Esophagus muscularis mucosa (tissue), 4 donors: ENCODE measurements around the gene DESI1. TPM values are rescaled to one million over a fixed set of nuclear protein-coding genes. Genes with fewer than 3 reads are reported as not detected.
"Not testable (repeated sequence)": the region's sequence is repeated elsewhere in the genome, so short reads cannot be mapped to it uniquely, and the experiment has no call there.

ENCODE experiments used
- DNase-seq: peaks from one replicate; pipeline ENCODE4 v3.0.0-alpha.2; 2017; ENCODE audit errors: extremely low spot score
- H3K27ac ChIP-seq, 4 donors: fragments of 200-600 bp; sonication (generic); replicated peaks in 1 of 4; 1 replicate in 3 of 4; 2 replicates in 1 of 4; pipeline ENCODE4 v1.5.1; 2016 to 2019; ENCODE audit warnings: mild to moderate bottlenecking in 1 of 4
- H3K27me3 ChIP-seq, 4 donors: fragments of 200-600 bp; sonication (generic); one replicate each; pipeline versions ENCODE4 v1.5.1 to v1.6.0; 2016 to 2019
- H3K36me3 ChIP-seq, 4 donors: fragments of 200-600 bp; sonication (generic); one replicate each; pipeline ENCODE4 v1.5.1; 2016 to 2019
- H3K4me1 ChIP-seq, 4 donors: fragments of 200-600 bp; sonication (generic); one replicate each; pipeline ENCODE4 v1.5.1; 2016 to 2019
- H3K4me3 ChIP-seq, 4 donors: fragments of 200-600 bp; sonication (generic); 1 replicate in 2 of 4; 2 replicates in 2 of 4; pipeline ENCODE4 v1.5.1; 2016 to 2019; ENCODE audit warnings: mild to moderate bottlenecking in 4 of 4, moderate library complexity in 1 of 4
- H3K9me3 ChIP-seq, 4 donors: fragments of 200-600 bp; sonication (generic); 1 replicate in 3 of 4; 2 replicates in 1 of 4; pipeline ENCODE4 v1.5.1; 2016 to 2019
- EP300 ChIP-seq: sonication (generic); formaldehyde crosslinking; IDR thresholded peaks from one replicate; pipeline ENCODE4 v1.6.1; 2017; ENCODE audit warnings: antibody characterized with exemption
- POLR2A ChIP-seq: fragments of 450-650 bp; IDR thresholded peaks from one replicate; pipeline ENCODE4 v1.6.1; 2017; ENCODE audit warnings: antibody characterized with exemption, moderate library complexity, mild to moderate bottlenecking, low read depth
- POLR2AphosphoS5 ChIP-seq, 2 donors: sonication (generic); formaldehyde crosslinking; IDR thresholded peaks; one replicate each; pipeline ENCODE4 v1.6.1; 2017; ENCODE audit warnings: antibody characterized with exemption in 2 of 2
- WGBS: methylation state at CpG from one replicate; pipeline ENCODE4 v1.1.5; 2018; 5-methylcytosine and 5-hydroxymethylcytosine counted together
- intact Hi-C: fragments of 100-400 bp; cut with DNase I; formaldehyde crosslinking; loops from one replicate; pipeline ENCODE4 v1.15.1; 2023
- total RNA-seq, 4 donors: library from RNA; depleted of rRNA; stranded (reverse); fragments of >200 nt; gene quantifications; one replicate each; pipeline versions ENCODE4 v1.1.0 to v1.2.1, GENCODE V29; 2016
- TF ChIP-seq, protein P1 (sequence below), 3 experiments: fragments of 200-600 bp in 2 of 3; fragments of 450-650 bp in 1 of 3; sonication (generic) in 2 of 3; IDR thresholded peaks; one replicate each; pipeline ENCODE4 v1.5.1; 2017 to 2019; ENCODE audit warnings: antibody characterized with exemption in 3 of 3, mild to moderate bottlenecking in 2 of 3, moderate library complexity in 1 of 3

DESI1 gene
- total RNA-seq, 4 donors from 2014 or later = 18.6 to 76.5 (median 33.7) TPM

DNA sequence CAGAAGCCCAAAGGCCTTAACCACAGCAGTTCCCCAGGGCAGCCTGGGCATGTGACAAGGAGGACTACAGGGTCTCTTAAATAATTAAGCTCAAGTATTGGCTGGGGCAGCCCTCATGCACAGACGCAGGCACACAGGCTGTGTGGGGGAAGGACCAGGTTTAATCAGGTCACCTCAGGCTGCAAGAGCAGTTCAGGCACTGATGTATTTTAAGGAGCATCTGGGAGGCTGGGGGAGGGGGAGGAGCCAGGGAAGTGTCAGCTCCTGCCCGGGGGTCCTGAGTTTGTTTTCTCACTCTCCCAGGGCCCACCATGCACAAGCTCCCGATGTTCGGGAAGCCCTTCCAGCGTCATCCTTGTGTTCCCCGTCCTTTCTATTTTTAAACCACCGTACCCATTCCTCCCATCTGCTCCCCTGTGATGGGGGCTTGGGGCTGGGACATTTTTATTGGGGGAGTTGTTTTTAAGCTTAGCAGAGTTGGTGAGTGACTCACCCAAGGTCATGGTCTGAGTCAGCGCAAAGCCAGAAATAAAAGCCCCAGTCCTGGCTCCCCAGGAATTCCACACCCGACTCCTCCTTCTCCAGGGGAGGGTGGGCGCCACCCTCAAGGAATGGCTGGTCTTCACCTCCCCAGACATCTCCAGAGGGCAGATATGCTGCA lies 57.7 kb downstream of the DESI1 start:
- H3K9me3 ChIP-seq = no peaks in the 10 kb centered on the region
- TF ChIP-seq, protein P1, sequence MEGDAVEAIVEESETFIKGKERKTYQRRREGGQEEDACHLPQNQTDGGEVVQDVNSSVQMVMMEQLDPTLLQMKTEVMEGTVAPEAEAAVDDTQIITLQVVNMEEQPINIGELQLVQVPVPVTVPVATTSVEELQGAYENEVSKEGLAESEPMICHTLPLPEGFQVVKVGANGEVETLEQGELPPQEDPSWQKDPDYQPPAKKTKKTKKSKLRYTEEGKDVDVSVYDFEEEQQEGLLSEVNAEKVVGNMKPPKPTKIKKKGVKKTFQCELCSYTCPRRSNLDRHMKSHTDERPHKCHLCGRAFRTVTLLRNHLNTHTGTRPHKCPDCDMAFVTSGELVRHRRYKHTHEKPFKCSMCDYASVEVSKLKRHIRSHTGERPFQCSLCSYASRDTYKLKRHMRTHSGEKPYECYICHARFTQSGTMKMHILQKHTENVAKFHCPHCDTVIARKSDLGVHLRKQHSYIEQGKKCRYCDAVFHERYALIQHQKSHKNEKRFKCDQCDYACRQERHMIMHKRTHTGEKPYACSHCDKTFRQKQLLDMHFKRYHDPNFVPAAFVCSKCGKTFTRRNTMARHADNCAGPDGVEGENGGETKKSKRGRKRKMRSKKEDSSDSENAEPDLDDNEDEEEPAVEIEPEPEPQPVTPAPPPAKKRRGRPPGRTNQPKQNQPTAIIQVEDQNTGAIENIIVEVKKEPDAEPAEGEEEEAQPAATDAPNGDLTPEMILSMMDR (IDR thresholded peaks at IDR 0.05) = no peak
- TF ChIP-seq POLR2AphosphoS5 (IDR thresholded peaks at IDR 0.05) = peak; percentile 9 to 15
- WGBS = 44% methylated on average over 8 of the region's 10 CpGs
- H3K4me1 ChIP-seq = peaks cover 28 to 78% (median 69%) of the 10 kb centered on the region in 4 donors
- intact Hi-C loops = no loop called here
- H3K27me3 ChIP-seq = no peaks in the 10 kb centered on the region
- H3K36me3 ChIP-seq = peaks cover 0 to 3% (median 0%) of the 10 kb centered on the region in 4 donors
- no peak for DNase-seq
- no peak overlapping the region for H3K4me3 ChIP-seq
- peak overlapping the region; percentile 51 to 76 (median 74) for H3K27ac ChIP-seq

DNA sequence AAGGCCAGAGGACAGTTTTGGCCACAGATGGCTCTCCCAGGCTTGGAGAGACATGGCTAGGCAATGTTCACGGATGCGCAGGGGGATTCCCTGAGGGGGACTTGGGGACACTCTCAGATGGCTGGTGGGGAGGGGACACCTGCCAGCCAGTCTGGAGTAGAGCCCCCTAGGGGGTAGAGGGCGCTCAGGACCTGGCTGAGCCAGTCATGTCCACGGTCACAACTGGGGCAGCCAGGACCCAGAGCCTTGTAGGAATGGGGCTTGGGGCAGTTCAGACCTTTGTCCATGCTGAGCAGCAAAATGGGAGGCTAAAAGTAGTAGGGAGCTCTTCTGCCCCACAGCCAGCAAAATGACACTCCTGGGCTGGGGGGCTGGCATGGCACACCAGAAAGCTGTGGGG lies 58.4 kb downstream of the DESI1 start:
- DNase-seq = no peak
- H3K36me3 ChIP-seq = peaks cover 0 to 3% (median 0%) of the 10 kb centered on the region in 4 donors
- no peaks in the 10 kb centered on the region for H3K9me3 ChIP-seq
- H3K27me3 ChIP-seq = no peaks in the 10 kb centered on the region
- H3K27ac ChIP-seq = peak overlapping the region; percentile 51 to 76 (median 74)
- peaks cover 36 to 82% (median 76%) of the 10 kb centered on the region in 4 donors for H3K4me1 ChIP-seq
- TF ChIP-seq POLR2A (no peak), POLR2AphosphoS5 (IDR thresholded peaks at IDR 0.05) (no peak), EP300 (no peak)
- TF ChIP-seq, protein P1 (IDR thresholded peaks at IDR 0.05) = no peak
- intact Hi-C loops = no loop called here
- H3K4me3 ChIP-seq = no peak overlapping the region
- WGBS = 79% methylated on average over 4 of the region's 4 CpGs

DNA sequence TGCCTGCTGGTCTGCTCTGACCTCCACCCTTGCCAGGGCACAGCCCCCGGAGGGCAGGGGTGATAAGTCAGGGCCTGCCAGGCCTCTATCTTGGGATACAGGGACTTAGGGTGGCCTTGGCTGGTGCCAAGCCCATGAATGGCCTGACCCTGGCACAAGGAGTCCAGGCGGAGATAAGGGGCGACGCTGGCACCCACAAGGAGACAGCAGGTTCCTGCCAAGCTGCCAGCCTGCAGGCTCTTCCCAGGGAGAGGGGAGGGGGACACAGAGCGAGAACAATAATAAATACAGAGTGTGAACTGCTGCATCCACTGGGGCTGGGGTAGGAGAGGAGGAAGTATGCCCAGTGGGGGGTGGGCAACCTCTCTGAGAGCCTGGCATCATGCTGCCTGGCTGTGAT lies 59.1 kb downstream of the DESI1 start:
- no peak for DNase-seq
- 100% methylated on average over 2 of the region's 5 CpGs for WGBS
- no peak for TF ChIP-seq EP300
- TF ChIP-seq, protein P1 (IDR thresholded peaks at IDR 0.05) = no peak
- H3K4me3 ChIP-seq = peak overlapping the region; percentile 46 to 60 (median 48)
- H3K27ac ChIP-seq = peak overlapping the region; percentile 74 to 76 (median 75)
- H3K36me3 ChIP-seq = peaks cover 0 to 3% (median 0%) of the 10 kb centered on the region in 4 donors
- H3K27me3 ChIP-seq = no peaks in the 10 kb centered on the region
- H3K9me3 ChIP-seq = no peaks in the 10 kb centered on the region
- peaks cover 37 to 82% (median 78%) of the 10 kb centered on the region in 4 donors for H3K4me1 ChIP-seq
- intact Hi-C loops = no loop called here

DNA sequence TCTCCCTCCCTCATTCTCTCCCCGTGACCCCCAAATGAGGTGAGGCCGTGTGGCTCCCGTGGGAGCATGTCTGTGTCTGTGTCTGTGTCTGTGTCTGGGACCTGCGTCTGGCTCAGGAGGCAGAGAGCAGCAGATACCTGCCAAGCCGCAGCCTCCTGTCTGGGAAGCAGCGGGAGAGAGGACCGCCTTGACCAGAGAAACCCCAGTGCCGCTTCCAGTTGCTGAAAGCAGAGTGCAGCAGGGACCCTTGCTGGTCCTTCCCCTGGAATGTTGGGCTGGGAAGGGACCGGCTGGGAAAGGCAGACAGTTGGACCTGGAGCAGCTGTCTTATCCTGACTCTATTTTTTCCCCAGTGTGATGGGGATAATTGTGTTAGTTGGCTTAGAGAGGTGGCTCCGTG lies 59.5 kb downstream of the DESI1 start:
- intact Hi-C loops = no loop called here
- H3K9me3 ChIP-seq = no peaks in the 10 kb centered on the region
- H3K4me1 ChIP-seq = peaks cover 38 to 81% (median 79%) of the 10 kb centered on the region in 4 donors
- H3K4me3 ChIP-seq = peak overlapping the region; percentile 46 to 60 (median 48)
- WGBS = 42% methylated on average over 9 of the region's 10 CpGs
- H3K27ac ChIP-seq = peak overlapping the region; percentile 74 to 76 (median 75)
- TF ChIP-seq EP300 = no peak
- no peak for TF ChIP-seq POLR2A
- TF ChIP-seq, protein P1 (IDR thresholded peaks at IDR 0.05) = no peak
- TF ChIP-seq POLR2AphosphoS5 (IDR thresholded peaks at IDR 0.05) = no peak
- no peak for DNase-seq
- no peaks in the 10 kb centered on the region for H3K27me3 ChIP-seq
- H3K36me3 ChIP-seq = peaks cover 0 to 3% (median 0%) of the 10 kb centered on the region in 4 donors

DNA sequence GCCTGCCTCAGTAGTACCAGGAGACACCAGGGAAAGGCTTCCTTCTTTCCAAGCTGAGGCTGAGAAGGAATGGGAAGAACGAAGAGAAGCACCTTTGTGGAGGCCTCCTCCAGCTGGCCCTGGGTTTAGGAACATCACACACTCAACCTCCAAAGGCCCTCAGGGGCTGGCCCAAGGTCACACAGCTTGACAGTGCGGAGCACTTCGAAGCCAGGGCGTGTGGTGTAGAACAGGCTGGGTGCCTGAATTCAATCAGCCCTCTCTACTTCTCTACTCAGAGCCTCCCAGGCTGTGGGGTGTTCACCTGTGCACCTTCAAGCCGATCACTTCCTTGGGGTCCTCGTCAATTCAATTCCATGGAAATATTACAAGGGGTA lies 60.8 kb downstream of the DESI1 start:
- H3K27me3 ChIP-seq = no peaks in the 10 kb centered on the region
- TF ChIP-seq, protein P1 (IDR thresholded peaks at IDR 0.05) = no peak
- no peak for TF ChIP-seq POLR2AphosphoS5 (IDR thresholded peaks at IDR 0.05)
- no peak for TF ChIP-seq POLR2A
- TF ChIP-seq EP300 = no peak
- peaks cover 0 to 3% (median 0%) of the 10 kb centered on the region in 4 donors for H3K36me3 ChIP-seq
- no peak for DNase-seq
- H3K4me3 ChIP-seq = peak overlapping the region; percentile 46 to 60 (median 48)
- intact Hi-C loops = no loop called here
- peak overlapping the region; percentile 74 to 76 (median 75) for H3K27ac ChIP-seq
- peaks cover 32 to 79% (median 70%) of the 10 kb centered on the region in 4 donors for H3K4me1 ChIP-seq
- no peaks in the 10 kb centered on the region for H3K9me3 ChIP-seq
- WGBS = 42% methylated on average over 6 of the region's 6 CpGs

DNA sequence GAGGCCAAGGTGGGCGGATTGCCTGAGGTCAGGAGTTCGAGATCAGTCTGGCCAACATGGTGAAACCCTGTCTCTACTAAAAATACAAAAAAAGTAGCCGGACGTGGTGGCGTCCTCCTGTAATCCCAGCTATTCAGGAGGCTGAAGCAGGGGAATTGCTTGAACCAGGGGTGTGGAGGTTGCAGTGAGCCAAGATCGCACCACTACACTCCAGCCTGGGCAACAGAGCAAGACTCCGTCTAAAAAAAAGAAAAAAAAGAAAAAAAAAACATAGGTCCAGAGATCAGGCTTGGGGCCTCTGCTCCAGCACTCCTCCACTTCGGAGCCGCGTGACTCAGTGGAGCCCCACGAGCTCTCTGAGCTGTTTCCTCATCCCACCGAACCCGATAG lies 62.6 kb downstream of the DESI1 start:
- intact Hi-C loops, H3K27me3 ChIP-seq, H3K9me3 ChIP-seq, H3K4me3 ChIP-seq, H3K36me3 ChIP-seq, DNase-seq: not testable (repeated sequence)
- peaks cover 24 to 69% (median 58%) of the 10 kb centered on the region in 4 donors for H3K4me1 ChIP-seq
- H3K27ac ChIP-seq = peak overlapping the region; percentile 54 to 72 (median 66)
- WGBS = 84% methylated on average over 13 of the region's 13 CpGs
